ENCODE data around the gene OLFM1. TPM values are rescaled to one million over a fixed set of nuclear protein-coding genes. Genes with fewer than 3 reads are reported as not detected.

The OLFM1 gene
- total RNA-seq, 1 donor, result 0.43 TPM

GRCh38 chr9:135084881-135085760 is 2.3 kb upstream of the OLFM1 start:
- H3K4me3 ChIP-seq (ENCODE audit: low read depth, low read length), result no peak overlapping the region
- no peak for TF ChIP-seq CTCF (IDR thresholded peaks at IDR 0.05; ENCODE audit: insufficient read depth, low read depth, low read length)
- DNase-seq (ENCODE audit: low read depth), result no peak

GRCh38 chr9:135085830-135086546 is 1.5 kb upstream of the OLFM1 start:
- H3K4me3 ChIP-seq (ENCODE audit: low read depth, low read length), result no peak overlapping the region
- TF ChIP-seq CTCF (IDR thresholded peaks at IDR 0.05; ENCODE audit: insufficient read depth, low read depth, low read length), result peak; percentile 93
- DNase-seq (ENCODE audit: low read depth), result peak; percentile 57

GRCh38 chr9:135086597-135087488 is 625 bp upstream of the OLFM1 start:
- no peak for DNase-seq (ENCODE audit: low read depth)
- TF ChIP-seq CTCF (IDR thresholded peaks at IDR 0.05; ENCODE audit: insufficient read depth, low read depth, low read length), result no peak
- no peak overlapping the region for H3K4me3 ChIP-seq (ENCODE audit: low read depth, low read length)

- no peak for TF ChIP-seq CTCF (IDR thresholded peaks at IDR 0.05; ENCODE audit: insufficient read depth, low read depth, low read length)
- no peak for DNase-seq (ENCODE audit: low read depth)
- H3K4me3 ChIP-seq (ENCODE audit: low read depth, low read length), result no peak overlapping the region
These were observed 455 bp downstream of the OLFM1 start for GRCh38 chr9:135087899-135088347.

GRCh38 chr9:135088348-135088978 is 995 bp downstream of the OLFM1 start:
- TF ChIP-seq CTCF (IDR thresholded peaks at IDR 0.05; ENCODE audit: insufficient read depth, low read depth, low read length), result no peak
- DNase-seq (ENCODE audit: low read depth), result no peak
- H3K4me3 ChIP-seq (ENCODE audit: low read depth, low read length), result no peak overlapping the region
